ENCODE measurements around the gene ATXN3.
"Not testable (repeated sequence)": the region's sequence is repeated elsewhere in the genome, so short reads cannot be mapped to it uniquely, and the experiment has no call there.

Gene ATXN3

GRCh38 chr14:92049781-92050180, 56.6 kb downstream of the ATXN3 start:
- no peaks in the 10 kb centered on the region for H3K9me3 ChIP-seq (ENCODE audit: control insufficient read depth, low read depth, low read length)
- no peaks in the 10 kb centered on the region for H3K4me1 ChIP-seq (ENCODE audit: control insufficient read depth, low read depth, low read length)
- H3K27me3 ChIP-seq (ENCODE audit: control insufficient read depth, insufficient read depth, low read length) = no peaks in the 10 kb centered on the region
- H3K36me3 ChIP-seq (ENCODE audit: control insufficient read depth, low read depth, low read length) = no peaks in the 10 kb centered on the region
- no peak overlapping the region for H3K27ac ChIP-seq (ENCODE audit: low read length)
- H3K9ac ChIP-seq (ENCODE audit: low read length) = no peak overlapping the region
- no peak overlapping the region for H3K4me3 ChIP-seq (ENCODE audit: low read length)

- H3K9me3 ChIP-seq (ENCODE audit: control insufficient read depth, low read depth, low read length); H3K4me3 ChIP-seq (ENCODE audit: low read length); H3K27me3 ChIP-seq (ENCODE audit: control insufficient read depth, insufficient read depth, low read length); H3K4me1 ChIP-seq (ENCODE audit: control insufficient read depth, low read depth, low read length); H3K36me3 ChIP-seq (ENCODE audit: control insufficient read depth, low read depth, low read length); H3K27ac ChIP-seq (ENCODE audit: low read length); H3K9ac ChIP-seq (ENCODE audit: low read length): not testable (repeated sequence)
Observed at GRCh38 chr14:92049221-92049620, 57.2 kb downstream of the ATXN3 start.

- not testable (repeated sequence) for H3K27ac ChIP-seq (ENCODE audit: low read length); H3K4me1 ChIP-seq (ENCODE audit: control insufficient read depth, low read depth, low read length); H3K9ac ChIP-seq (ENCODE audit: low read length); H3K9me3 ChIP-seq (ENCODE audit: control insufficient read depth, low read depth, low read length); H3K27me3 ChIP-seq (ENCODE audit: control insufficient read depth, insufficient read depth, low read length); H3K4me3 ChIP-seq (ENCODE audit: low read length); H3K36me3 ChIP-seq (ENCODE audit: control insufficient read depth, low read depth, low read length)
Observed at GRCh38 chr14:92045904-92046303, 60.5 kb downstream of the ATXN3 start.

DNA sequence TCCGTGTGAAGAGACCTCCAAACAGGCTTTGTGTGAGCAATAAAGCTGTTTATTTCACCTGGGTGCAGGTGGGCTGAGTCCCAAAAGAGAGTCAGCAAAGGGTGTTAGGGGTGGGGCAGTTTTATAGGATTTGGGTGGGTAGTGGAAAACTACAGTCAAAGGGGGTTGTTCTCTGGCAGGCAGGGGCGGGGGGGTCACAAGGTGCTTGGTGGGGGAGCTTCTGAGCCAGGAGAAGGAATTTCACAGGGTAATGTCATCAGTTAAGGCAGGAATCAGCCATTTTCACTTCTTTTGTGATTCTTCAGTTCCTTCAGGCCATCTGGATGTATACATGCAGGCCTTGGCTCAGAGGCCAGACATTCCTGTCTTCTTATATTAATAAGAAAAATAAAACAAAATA, 64.6 kb downstream of the ATXN3 start:
- H3K4me1 ChIP-seq (ENCODE audit: control insufficient read depth, low read depth, low read length); H3K4me3 ChIP-seq (ENCODE audit: low read length); H3K27me3 ChIP-seq (ENCODE audit: control insufficient read depth, insufficient read depth, low read length); H3K27ac ChIP-seq (ENCODE audit: low read length); H3K9me3 ChIP-seq (ENCODE audit: control insufficient read depth, low read depth, low read length); H3K9ac ChIP-seq (ENCODE audit: low read length); H3K36me3 ChIP-seq (ENCODE audit: control insufficient read depth, low read depth, low read length): not testable (repeated sequence)

DNA sequence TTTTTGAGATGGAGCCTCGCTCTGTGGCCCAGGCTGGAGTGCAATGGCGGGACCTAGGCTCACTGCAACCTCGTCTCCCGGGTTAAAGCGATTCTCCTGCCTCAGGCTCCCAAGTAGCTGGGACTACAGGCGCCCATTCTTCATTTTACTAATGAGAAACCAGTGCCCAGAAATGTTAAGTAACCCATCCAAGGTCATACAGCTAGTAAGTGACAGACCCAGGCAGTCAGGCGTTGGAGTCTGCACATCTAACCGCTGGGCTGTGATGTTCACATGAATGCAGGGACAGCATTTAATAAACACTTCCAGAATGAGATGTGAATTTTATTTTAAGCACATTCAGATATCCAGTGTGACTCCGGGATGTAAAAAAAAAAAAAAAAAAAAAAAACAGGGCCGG, 65.2 kb downstream of the ATXN3 start:
- no peaks in the 10 kb centered on the region for H3K27me3 ChIP-seq (ENCODE audit: control insufficient read depth, insufficient read depth, low read length)
- H3K27ac ChIP-seq (ENCODE audit: low read length) = no peak overlapping the region
- H3K9me3 ChIP-seq (ENCODE audit: control insufficient read depth, low read depth, low read length) = no peaks in the 10 kb centered on the region
- H3K4me3 ChIP-seq (ENCODE audit: low read length) = peak overlapping the region; percentile 80
- H3K9ac ChIP-seq (ENCODE audit: low read length) = peak overlapping the region; percentile 94
- H3K36me3 ChIP-seq (ENCODE audit: control insufficient read depth, low read depth, low read length) = no peaks in the 10 kb centered on the region
- peaks cover 3% of the 10 kb centered on the region for H3K4me1 ChIP-seq (ENCODE audit: control insufficient read depth, low read depth, low read length)

GRCh38 chr14:92040431-92041051, 65.8 kb downstream of the ATXN3 start:
- peak overlapping the region; percentile 80 for H3K4me3 ChIP-seq (ENCODE audit: low read length)
- H3K4me1 ChIP-seq (ENCODE audit: control insufficient read depth, low read depth, low read length) = peaks cover 3% of the 10 kb centered on the region
- H3K36me3 ChIP-seq (ENCODE audit: control insufficient read depth, low read depth, low read length) = no peaks in the 10 kb centered on the region
- H3K9me3 ChIP-seq (ENCODE audit: control insufficient read depth, low read depth, low read length) = no peaks in the 10 kb centered on the region
- H3K27ac ChIP-seq (ENCODE audit: low read length) = peak overlapping the region; percentile 37
- H3K9ac ChIP-seq (ENCODE audit: low read length) = peak overlapping the region; percentile 94
- H3K27me3 ChIP-seq (ENCODE audit: control insufficient read depth, insufficient read depth, low read length) = no peaks in the 10 kb centered on the region

DNA sequence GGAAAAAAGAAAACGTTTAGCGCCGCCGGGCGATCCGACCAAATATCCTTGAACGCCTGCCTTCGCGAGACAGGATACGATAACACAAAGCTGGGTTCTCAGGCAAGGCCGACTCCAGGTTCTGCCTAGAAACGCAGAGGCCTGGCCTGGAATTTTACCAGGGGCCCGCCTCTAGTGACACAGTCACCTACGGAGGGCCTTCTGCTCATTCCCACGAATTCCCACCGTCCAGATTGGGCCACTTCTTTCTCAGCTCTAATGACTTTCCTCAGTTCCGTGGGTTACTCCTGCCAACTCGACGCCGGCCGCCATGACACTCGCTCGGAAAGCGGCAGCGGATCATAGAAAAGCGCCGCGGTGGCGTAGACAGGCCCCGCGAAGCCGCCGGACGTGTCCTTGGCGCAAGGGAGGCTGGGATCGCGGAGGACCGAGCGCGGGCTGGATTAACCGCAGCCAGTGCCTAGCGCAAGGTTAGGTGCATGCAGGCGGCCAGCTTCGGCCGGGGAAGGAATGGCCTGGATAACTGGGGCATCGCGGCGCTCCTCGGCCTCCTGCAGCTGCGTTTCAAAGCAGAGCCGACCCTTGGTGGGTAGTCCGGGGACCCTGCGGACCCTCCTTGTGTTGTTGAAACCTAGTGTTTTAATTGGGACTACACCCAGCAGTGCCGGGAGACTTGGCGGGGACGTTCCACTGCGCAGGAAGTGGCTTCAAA, 66.5 kb downstream of the ATXN3 start, which contains the start of gene TRIP11:
Gene TRIP11 (minus strand): TSS at position 341 of the 712 bp plus-strand sequence. CDS start 374 bp downstream, outside the sequence.
- Histone ChIP-seq H3K4me3 (ENCODE audit: low read length) (peak within 1 kb of the TSS; percentile 80), H3K27me3 (ENCODE audit: control insufficient read depth, insufficient read depth, low read length) (no peaks in the 10 kb centered on the region), H3K27ac (ENCODE audit: low read length) (peak within 1 kb of the TSS; percentile 80)

DNA sequence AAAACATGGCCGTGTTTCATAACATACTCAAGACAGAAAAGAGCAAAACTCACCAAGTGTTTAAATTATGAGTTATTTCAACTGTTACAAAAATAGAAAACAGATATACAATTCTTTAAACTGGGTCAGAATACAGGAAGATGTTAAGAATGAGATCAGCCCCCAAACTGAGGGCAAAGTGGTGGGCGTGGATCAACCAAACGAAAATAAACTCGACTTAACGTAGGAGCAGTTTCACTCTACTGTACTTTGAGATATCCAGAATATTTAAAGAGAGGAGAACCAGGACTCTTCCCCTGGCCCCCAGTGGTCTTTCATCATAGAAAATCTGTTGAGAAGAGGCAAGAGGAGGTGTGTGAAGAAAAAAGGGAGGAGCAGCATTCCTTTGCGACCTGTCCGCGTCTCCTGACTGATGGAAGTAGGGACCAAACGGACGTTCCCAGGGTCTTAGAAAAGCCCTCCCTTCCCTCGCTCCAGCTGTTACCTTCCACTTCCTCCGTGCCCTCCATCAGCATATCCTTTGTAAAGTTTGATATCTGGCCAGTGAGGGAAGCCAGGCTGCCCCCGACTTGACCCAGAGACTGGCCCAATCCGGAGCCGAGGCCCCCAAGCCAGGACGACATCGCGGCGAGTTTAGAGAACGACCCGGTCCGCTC, 67.2 kb downstream of the ATXN3 start:
- H3K27ac ChIP-seq (ENCODE audit: low read length) = peak overlapping the region; percentile 80
- no peaks in the 10 kb centered on the region for H3K36me3 ChIP-seq (ENCODE audit: control insufficient read depth, low read depth, low read length)
- peak overlapping the region; percentile 80 for H3K4me3 ChIP-seq (ENCODE audit: low read length)
- H3K4me1 ChIP-seq (ENCODE audit: control insufficient read depth, low read depth, low read length) = peaks cover 3% of the 10 kb centered on the region
- H3K9me3 ChIP-seq (ENCODE audit: control insufficient read depth, low read depth, low read length) = no peaks in the 10 kb centered on the region
- peak overlapping the region; percentile 94 for H3K9ac ChIP-seq (ENCODE audit: low read length)
- no peaks in the 10 kb centered on the region for H3K27me3 ChIP-seq (ENCODE audit: control insufficient read depth, insufficient read depth, low read length)

More for the DNA sequence above, 66.5 kb downstream of the ATXN3 start, which contains the start of gene TRIP11:
- peak within 1 kb of the TSS; percentile 94 for H3K9ac ChIP-seq (ENCODE audit: low read length)
- H3K4me1 ChIP-seq (ENCODE audit: control insufficient read depth, low read depth, low read length) = peaks cover 3% of the 10 kb centered on the region
- no peaks in the 10 kb centered on the region for H3K36me3 ChIP-seq (ENCODE audit: control insufficient read depth, low read depth, low read length)
- no peaks in the 10 kb centered on the region for H3K9me3 ChIP-seq (ENCODE audit: control insufficient read depth, low read depth, low read length)

DNA sequence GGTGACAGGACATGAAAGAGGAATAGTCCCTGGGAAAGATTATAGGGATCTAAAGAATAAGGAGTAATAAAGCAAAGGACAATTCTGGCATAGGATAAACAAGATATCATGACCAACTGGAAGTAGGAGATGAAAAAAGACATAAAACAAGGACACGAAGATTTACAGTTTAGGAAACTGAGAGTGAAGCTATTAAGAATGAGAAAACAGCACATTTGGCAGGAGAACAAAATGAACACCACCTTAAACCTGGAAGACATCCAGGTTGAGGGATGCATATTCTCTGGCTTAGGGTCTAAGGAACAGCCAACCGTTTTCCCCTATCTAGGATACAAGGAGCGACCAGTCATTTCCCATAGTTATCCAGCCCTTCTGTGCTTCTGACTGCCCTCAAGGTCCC, 68.4 kb downstream of the ATXN3 start:
- H3K4me3 ChIP-seq (ENCODE audit: low read length) = peak overlapping the region; percentile 28
- no peaks in the 10 kb centered on the region for H3K27me3 ChIP-seq (ENCODE audit: control insufficient read depth, insufficient read depth, low read length)
- H3K9me3 ChIP-seq (ENCODE audit: control insufficient read depth, low read depth, low read length) = no peaks in the 10 kb centered on the region
- H3K27ac ChIP-seq (ENCODE audit: low read length) = no peak overlapping the region
- H3K36me3 ChIP-seq (ENCODE audit: control insufficient read depth, low read depth, low read length) = no peaks in the 10 kb centered on the region
- no peak overlapping the region for H3K9ac ChIP-seq (ENCODE audit: low read length)
- H3K4me1 ChIP-seq (ENCODE audit: control insufficient read depth, low read depth, low read length) = peaks cover 3% of the 10 kb centered on the region

- Histone ChIP-seq H3K9me3 (ENCODE audit: control insufficient read depth, low read depth, low read length) (no peaks in the 10 kb centered on the region), H3K27me3 (ENCODE audit: control insufficient read depth, insufficient read depth, low read length) (no peaks in the 10 kb centered on the region), H3K4me3 (ENCODE audit: low read length) (no peak overlapping the region), H3K36me3 (ENCODE audit: control insufficient read depth, low read depth, low read length) (no peaks in the 10 kb centered on the region), H3K9ac (ENCODE audit: low read length) (no peak overlapping the region), H3K4me1 (ENCODE audit: control insufficient read depth, low read depth, low read length) (peaks cover 2% of the 10 kb centered on the region), H3K27ac (ENCODE audit: low read length) (no peak overlapping the region)
Observed at GRCh38 chr14:92035890-92036289, 70.5 kb downstream of the ATXN3 start.

DNA sequence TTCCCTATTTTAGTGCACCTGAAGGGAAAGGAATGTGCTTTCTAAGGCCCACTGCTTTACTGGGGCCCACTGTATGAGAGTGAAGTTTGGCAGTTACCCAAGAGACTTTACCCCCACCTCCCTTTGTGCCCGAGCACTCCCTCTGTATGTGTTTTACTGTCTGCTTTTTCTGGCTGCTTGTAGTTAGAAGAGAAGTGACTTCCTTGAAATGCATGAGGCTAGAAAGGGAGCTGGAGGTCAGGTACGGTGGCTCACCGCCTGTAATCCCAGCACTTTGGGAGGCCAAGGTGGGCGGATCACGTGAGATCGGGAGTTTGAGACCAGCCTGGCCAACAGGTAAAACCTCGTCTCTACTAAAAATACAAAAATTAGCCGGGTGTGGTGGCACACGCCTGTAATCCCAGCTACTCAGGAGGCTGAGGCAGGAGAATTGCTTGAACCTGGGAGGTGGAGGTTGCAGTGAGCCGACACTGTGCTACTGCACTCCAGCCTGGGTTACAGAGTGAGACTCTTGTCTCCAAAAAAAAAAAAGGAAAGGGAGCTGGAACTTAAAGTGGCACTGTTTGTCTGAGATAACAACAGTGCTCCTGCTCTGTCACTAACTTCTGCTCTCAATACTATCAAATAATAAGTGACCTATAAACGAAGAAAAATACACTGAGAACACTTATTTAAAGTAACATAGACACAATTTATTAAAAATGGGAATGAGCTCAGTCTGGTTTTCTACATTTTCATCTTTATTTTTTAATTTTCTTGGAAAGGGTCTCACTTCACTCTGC, 72.3 kb downstream of the ATXN3 start:
- no peaks in the 10 kb centered on the region for H3K27me3 ChIP-seq (ENCODE audit: control insufficient read depth, insufficient read depth, low read length)
- H3K27ac ChIP-seq (ENCODE audit: low read length) = no peak overlapping the region
- H3K36me3 ChIP-seq (ENCODE audit: control insufficient read depth, low read depth, low read length) = peaks cover 4% of the 10 kb centered on the region
- H3K9me3 ChIP-seq (ENCODE audit: control insufficient read depth, low read depth, low read length) = no peaks in the 10 kb centered on the region
- H3K9ac ChIP-seq (ENCODE audit: low read length) = no peak overlapping the region
- no peak overlapping the region for H3K4me3 ChIP-seq (ENCODE audit: low read length)
- no peaks in the 10 kb centered on the region for H3K4me1 ChIP-seq (ENCODE audit: control insufficient read depth, low read depth, low read length)

Data from iPS-18a (cell line).